Prostate gland (tissue), 2 donors: ENCODE data around the gene CUX1.

Source experiments
- POLR2A ChIP-seq: fragments of 450-650 bp; IDR thresholded peaks from one replicate; pipeline ENCODE4 v1.6.1; 2016; ENCODE audit warnings: antibody characterized with exemption, mild to moderate bottlenecking
- POLR2AphosphoS5 ChIP-seq: sonication (generic); formaldehyde crosslinking; IDR thresholded peaks from one replicate; pipeline ENCODE4 v1.6.1; 2017; ENCODE audit warnings: antibody characterized with exemption
- TF ChIP-seq, protein P1 (sequence below), 4 experiments: fragments of 200-600 bp in 2 of 4; fragments of 450-650 bp in 2 of 4; sonication (generic) in 2 of 4; IDR thresholded peaks; 1 replicate in 3 of 4; 2 replicates in 1 of 4; pipeline ENCODE4 v1.5.1; 2016 to 2019; ENCODE audit warnings: antibody characterized with exemption in 4 of 4, mild to moderate bottlenecking in 2 of 4, moderate library complexity in 2 of 4

DNA sequence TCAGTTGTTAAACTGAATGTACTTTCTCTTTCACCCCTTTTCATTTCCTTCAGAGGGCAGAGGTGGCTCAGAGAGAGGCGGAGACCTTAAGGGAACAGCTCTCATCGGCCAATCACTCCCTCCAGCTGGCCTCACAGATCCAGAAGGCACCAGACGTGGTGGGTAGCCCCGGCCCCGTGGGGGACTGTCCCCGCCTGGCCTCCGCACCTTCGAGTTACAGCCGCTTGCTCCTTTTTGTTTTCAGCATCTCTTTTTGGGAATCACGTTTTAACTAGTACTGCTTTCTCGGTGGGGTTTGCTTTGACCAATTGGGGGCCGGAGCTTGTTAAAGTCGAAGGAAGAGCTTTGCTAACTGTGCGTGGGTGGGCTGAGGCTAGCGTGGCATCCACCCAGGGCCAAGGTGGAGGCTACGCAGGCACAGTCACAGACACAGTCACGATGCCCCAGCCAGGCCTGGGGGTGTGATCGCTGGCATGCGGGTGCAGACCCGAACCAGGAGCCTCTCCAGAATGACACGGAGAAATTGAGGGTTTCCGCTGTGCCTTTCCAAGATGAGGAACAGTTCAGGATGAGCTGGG is 353.1 kb downstream of the CUX1 start:
- TF ChIP-seq, protein P1, sequence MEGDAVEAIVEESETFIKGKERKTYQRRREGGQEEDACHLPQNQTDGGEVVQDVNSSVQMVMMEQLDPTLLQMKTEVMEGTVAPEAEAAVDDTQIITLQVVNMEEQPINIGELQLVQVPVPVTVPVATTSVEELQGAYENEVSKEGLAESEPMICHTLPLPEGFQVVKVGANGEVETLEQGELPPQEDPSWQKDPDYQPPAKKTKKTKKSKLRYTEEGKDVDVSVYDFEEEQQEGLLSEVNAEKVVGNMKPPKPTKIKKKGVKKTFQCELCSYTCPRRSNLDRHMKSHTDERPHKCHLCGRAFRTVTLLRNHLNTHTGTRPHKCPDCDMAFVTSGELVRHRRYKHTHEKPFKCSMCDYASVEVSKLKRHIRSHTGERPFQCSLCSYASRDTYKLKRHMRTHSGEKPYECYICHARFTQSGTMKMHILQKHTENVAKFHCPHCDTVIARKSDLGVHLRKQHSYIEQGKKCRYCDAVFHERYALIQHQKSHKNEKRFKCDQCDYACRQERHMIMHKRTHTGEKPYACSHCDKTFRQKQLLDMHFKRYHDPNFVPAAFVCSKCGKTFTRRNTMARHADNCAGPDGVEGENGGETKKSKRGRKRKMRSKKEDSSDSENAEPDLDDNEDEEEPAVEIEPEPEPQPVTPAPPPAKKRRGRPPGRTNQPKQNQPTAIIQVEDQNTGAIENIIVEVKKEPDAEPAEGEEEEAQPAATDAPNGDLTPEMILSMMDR (IDR thresholded peaks at IDR 0.05) = no peak
- TF ChIP-seq POLR2AphosphoS5 (no peak), POLR2A (no peak)
